NCI-H748 treated with DMSO at 0.1 percent for 48 hours (cell line): ENCODE results near the gene SCGN.

ENCODE experiments used
- DNase-seq: peaks from one replicate; lab custom pipeline; 2025; lab: John Stamatoyannopoulos, UW

SCGN gene

GRCh38 chr6:25686856-25687255, 34.8 kb downstream of the SCGN start:
- no peak for DNase-seq

- DNase-seq: no peak
Measured at GRCh38 chr6:25689966-25690365, 38.0 kb downstream of the SCGN start.

- no peak for DNase-seq
Measured at GRCh38 chr6:25691894-25692293, 39.9 kb downstream of the SCGN start.

- no peak for DNase-seq
Measured at GRCh38 chr6:25692472-25692871, 40.5 kb downstream of the SCGN start.

- DNase-seq: no peak
Measured at GRCh38 chr6:25694366-25694765, 42.4 kb downstream of the SCGN start.

- DNase-seq: no peak
Measured at GRCh38 chr6:25695671-25696070, 43.7 kb downstream of the SCGN start.

GRCh38 chr6:25697537-25698340, 45.7 kb downstream of the SCGN start:
- DNase-seq: no peak

- DNase-seq: no peak
Measured at GRCh38 chr6:25698631-25699030, 46.6 kb downstream of the SCGN start.

GRCh38 chr6:25699649-25700048, 47.6 kb downstream of the SCGN start:
- no peak for DNase-seq

- no peak for DNase-seq
Measured at GRCh38 chr6:25700761-25701160, 48.7 kb downstream of the SCGN start.

- no peak for DNase-seq
Measured at GRCh38 chr6:25701807-25702206, 49.8 kb downstream of the SCGN start.

GRCh38 chr6:25703005-25703404, 51.0 kb downstream of the SCGN start:
- no peak for DNase-seq

GRCh38 chr6:25704001-25704400, 52.0 kb downstream of the SCGN start:
- DNase-seq: no peak

GRCh38 chr6:25706314-25707014, 54.4 kb downstream of the SCGN start:
- DNase-seq: peak; percentile 8

- no peak for DNase-seq
Measured at GRCh38 chr6:25709761-25710160, 57.7 kb downstream of the SCGN start.

- no peak for DNase-seq
Measured at GRCh38 chr6:25710287-25710686, 58.3 kb downstream of the SCGN start.

GRCh38 chr6:25713824-25714223, 61.8 kb downstream of the SCGN start:
- DNase-seq: peak; percentile 79

GRCh38 chr6:25714765-25715164, 62.8 kb downstream of the SCGN start:
- no peak for DNase-seq

- no peak for DNase-seq
Measured at GRCh38 chr6:25715794-25716193, 63.8 kb downstream of the SCGN start.

- peak; percentile 63 for DNase-seq
Measured at GRCh38 chr6:25717866-25718740, 66.1 kb downstream of the SCGN start.

GRCh38 chr6:25726122-25726911, 74.3 kb downstream of the SCGN start:
- DNase-seq: no peak

GRCh38 chr6:25727028-25727427, 75.0 kb downstream of the SCGN start:
- DNase-seq: no peak
